Neuronal stem cell (in vitro differentiated cells): Measurements from ENCODE around the gene ANTXR1.

Experiments
- DNase-seq: peaks from one replicate; pipeline ENCODE4 v3.0.0-alpha.2; 2013; ENCODE audit warnings: low spot score
- H2AFZ ChIP-seq: one replicate; pipeline ENCODE4 v1.6.1; 2013; ENCODE audit warnings: mild to moderate bottlenecking, low read length, inconsistent platforms
- H2AK5ac ChIP-seq: 2 replicates; pipeline ENCODE4 v1.6.1; 2013; ENCODE audit warnings: low read depth, mild to moderate bottlenecking, inconsistent platforms, low read length, moderate library complexity, mixed read lengths
- H2BK120ac ChIP-seq: 2 replicates; pipeline ENCODE4 v1.6.1; 2013; ENCODE audit warnings: low read depth, mild to moderate bottlenecking, inconsistent platforms, low read length, moderate library complexity, mixed read lengths
- H2BK12ac ChIP-seq: one replicate; pipeline ENCODE4 v1.6.1; 2013; ENCODE audit warnings: low read length, inconsistent platforms
- H2BK15ac ChIP-seq: 2 replicates; pipeline ENCODE4 v1.6.1; 2013; ENCODE audit warnings: mild to moderate bottlenecking, low read length, inconsistent platforms, mixed read lengths
- H2BK5ac ChIP-seq: one replicate; pipeline ENCODE4 v1.6.1; 2013; ENCODE audit warnings: inconsistent platforms, mild to moderate bottlenecking, low read length, moderate library complexity
- H3K14ac ChIP-seq: one replicate; pipeline ENCODE4 v1.6.1; 2013; ENCODE audit warnings: low read length, inconsistent platforms
- H3K18ac ChIP-seq: 2 replicates; pipeline ENCODE4 v1.6.1; 2013; ENCODE audit warnings: low read length, inconsistent platforms
- H3K23ac ChIP-seq: 2 replicates; pipeline ENCODE4 v1.6.1; 2013; ENCODE audit warnings: low read depth, mild to moderate bottlenecking, mixed read lengths, low read length, inconsistent platforms; ENCODE audit not compliant: poor library complexity
- H3K27ac ChIP-seq: replicated peaks from 3 replicates; pipeline ENCODE4 v1.5.1; 2013; ENCODE audit warnings: low read length, inconsistent platforms
- H3K27me3 ChIP-seq, 3 experiments: 2 replicates each; pipeline ENCODE4 v1.6.1; 2013; ENCODE audit warnings: low read length in 3 of 3, mild to moderate bottlenecking in 2 of 3, inconsistent platforms in 1 of 3, low read depth in 1 of 3, mixed read lengths in 1 of 3, moderate library complexity in 1 of 3; ENCODE audit not compliant: control insufficient read depth in 3 of 3, insufficient read depth in 3 of 3
- H3K36me3 ChIP-seq, 2 donors: replicated peaks in 1 of 2; 2 replicates each; pipeline ENCODE4 v1.6.1; 2013; ENCODE audit warnings: low read length in 2 of 2; ENCODE audit not compliant: control insufficient read depth in 2 of 2, insufficient read depth in 2 of 2
- H3K4ac ChIP-seq: 2 replicates; pipeline ENCODE4 v1.6.1; 2013; ENCODE audit warnings: inconsistent platforms, mild to moderate bottlenecking, low read length, moderate library complexity
- H3K4me1 ChIP-seq, 2 donors: 1 replicate in 1 of 2; 2 replicates in 1 of 2; pipeline ENCODE4 v1.6.1; 2013; ENCODE audit warnings: low read length in 2 of 2, low read depth in 1 of 2; ENCODE audit not compliant: control insufficient read depth in 2 of 2, insufficient read depth in 1 of 2
- H3K4me2 ChIP-seq: one replicate; pipeline ENCODE4 v1.6.1; 2013; ENCODE audit warnings: mild to moderate bottlenecking, low read length, inconsistent platforms; ENCODE audit not compliant: insufficient read depth, poor library complexity, severe bottlenecking
- H3K4me3 ChIP-seq, 2 donors: 2 replicates each; pipeline ENCODE4 v1.5.1; 2013; ENCODE audit warnings: low read length in 2 of 2, mild to moderate bottlenecking in 2 of 2, inconsistent platforms in 1 of 2, moderate library complexity in 1 of 2
- H3K79me1 ChIP-seq: one replicate; pipeline ENCODE4 v1.6.1; 2013; ENCODE audit warnings: low read depth, mild to moderate bottlenecking, inconsistent platforms, low read length, moderate library complexity
- H3K9ac ChIP-seq: one replicate; pipeline ENCODE4 v1.6.1; 2013; ENCODE audit warnings: mild to moderate bottlenecking, low read depth, low read length, inconsistent platforms; ENCODE audit not compliant: poor library complexity
- H3K9me3 ChIP-seq, 2 donors: replicated peaks in 1 of 2; 2 replicates each; pipeline versions ENCODE3 to v1.6.1; 2013; ENCODE audit warnings: low read length in 2 of 2, mild to moderate bottlenecking in 2 of 2, inconsistent platforms in 1 of 2, low read depth in 1 of 2, mixed read lengths in 1 of 2, moderate library complexity in 1 of 2; ENCODE audit not compliant: control insufficient read depth in 2 of 2, insufficient read depth in 1 of 2
- H4K8ac ChIP-seq: one replicate; pipeline ENCODE4 v1.6.1; 2013; ENCODE audit warnings: low read depth, mild to moderate bottlenecking, inconsistent platforms, low read length, moderate library complexity
- H4K91ac ChIP-seq: one replicate; pipeline ENCODE4 v1.6.1; 2013; ENCODE audit warnings: low read length, low read depth, mild to moderate bottlenecking, inconsistent platforms; ENCODE audit not compliant: poor library complexity
- WGBS, 2 donors: extraction: QIAGEN DNeasy Blood & Tissue Kit; methylation state at CpG; one replicate each; pipeline ENCODE4 v1.1.7; 2013; ENCODE audit warnings: missing lambda C conversion rate in 2 of 2, mixed read lengths in 1 of 2; ENCODE audit not compliant: insufficient read length in 2 of 2, insufficient replicate concordance in 1 of 2; ENCODE audit errors: extremely low coverage in 2 of 2; 5-methylcytosine and 5-hydroxymethylcytosine counted together

ANTXR1 gene

DNA sequence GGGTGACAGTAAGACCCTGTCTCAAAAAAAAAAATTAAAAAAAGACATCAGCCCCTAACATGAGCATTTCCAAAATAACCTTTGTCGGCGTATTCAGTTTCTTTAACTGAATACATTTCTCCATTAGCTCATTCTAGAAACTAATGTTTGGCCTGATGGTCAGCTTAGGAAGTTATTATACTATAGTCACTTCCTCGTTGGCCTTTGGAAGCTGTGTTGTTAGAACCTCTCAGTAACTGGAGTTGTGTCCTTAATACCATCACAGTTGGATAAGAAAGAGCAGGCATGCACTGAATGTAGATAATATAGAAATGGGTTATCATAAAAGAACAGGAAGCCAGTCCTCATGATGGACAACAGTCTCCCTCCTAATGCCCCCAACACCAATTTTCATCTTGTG, 112.8 kb downstream of the ANTXR1 start:
- H2BK12ac ChIP-seq: no peak overlapping the region
- no peak overlapping the region for H3K18ac ChIP-seq
- no peak overlapping the region for H3K9ac ChIP-seq
- H3K4me1 ChIP-seq: no peaks in the 10 kb centered on the region
- H2BK120ac ChIP-seq: no peak overlapping the region
- H3K36me3 ChIP-seq: peaks cover 0 to 74% of the 10 kb centered on the region in 2 donors
- no peak for DNase-seq
- no peak overlapping the region for H2BK5ac ChIP-seq
- H4K91ac ChIP-seq: no peak overlapping the region
- no peaks in the 10 kb centered on the region for H3K9me3 ChIP-seq
- no peak overlapping the region for H3K4me2 ChIP-seq
- peaks cover 0 to 1% (median 0%) of the 10 kb centered on the region in 3 experiments for H3K27me3 ChIP-seq
- H3K79me1 ChIP-seq: no peaks in the 10 kb centered on the region
- H3K14ac ChIP-seq: no peak overlapping the region
- no peak overlapping the region for H3K4me3 ChIP-seq
- no peak overlapping the region for H4K8ac ChIP-seq
- H3K23ac ChIP-seq: no peak overlapping the region
- H3K27ac ChIP-seq: no peak overlapping the region
- WGBS, 2 donors: no CpG with 5 or more reads among the region's 3 CpGs
- H2BK15ac ChIP-seq: no peak overlapping the region
- H2AFZ ChIP-seq: no peak overlapping the region
- H3K4ac ChIP-seq: no peak overlapping the region
- H2AK5ac ChIP-seq: no peak overlapping the region

DNA sequence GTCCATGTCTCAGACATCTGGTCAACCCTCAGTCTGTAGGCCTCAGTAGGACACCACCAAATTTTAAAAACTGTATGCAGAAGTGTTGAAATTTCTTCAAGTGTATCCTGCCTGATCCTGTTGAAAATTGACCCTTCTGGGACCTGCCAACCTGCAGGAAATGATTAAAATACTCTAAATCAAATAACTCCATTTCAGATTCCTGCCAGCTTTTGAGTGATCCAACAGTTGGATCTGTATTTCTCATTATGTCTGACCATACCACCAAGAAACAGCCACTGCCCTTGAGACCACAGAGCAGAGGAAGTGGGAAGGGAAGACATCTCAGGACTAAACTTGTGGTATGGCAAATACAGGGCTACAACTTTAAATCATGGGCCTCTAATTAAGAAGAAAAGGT, 113.4 kb downstream of the ANTXR1 start:
- Histone ChIP-seq H3K18ac (no peak overlapping the region), H3K4me1 (no peaks in the 10 kb centered on the region), H2BK12ac (no peak overlapping the region), H3K4me3 (no peak overlapping the region), H2BK120ac (no peak overlapping the region), H3K4ac (no peak overlapping the region), H4K8ac (no peak overlapping the region), H2AFZ (no peak overlapping the region), H3K36me3 (peaks cover 0 to 78% of the 10 kb centered on the region in 2 donors), H3K9ac (no peak overlapping the region), H3K4me2 (no peak overlapping the region), H3K79me1 (no peaks in the 10 kb centered on the region), H3K27ac (no peak overlapping the region), H3K9me3 (no peaks in the 10 kb centered on the region), H3K14ac (no peak overlapping the region), H2BK5ac (no peak overlapping the region), H3K23ac (no peak overlapping the region), H3K27me3 (no peaks in the 10 kb centered on the region), H2AK5ac (no peak overlapping the region), H2BK15ac (no peak overlapping the region), H4K91ac (no peak overlapping the region)
- DNase-seq: no peak

DNA sequence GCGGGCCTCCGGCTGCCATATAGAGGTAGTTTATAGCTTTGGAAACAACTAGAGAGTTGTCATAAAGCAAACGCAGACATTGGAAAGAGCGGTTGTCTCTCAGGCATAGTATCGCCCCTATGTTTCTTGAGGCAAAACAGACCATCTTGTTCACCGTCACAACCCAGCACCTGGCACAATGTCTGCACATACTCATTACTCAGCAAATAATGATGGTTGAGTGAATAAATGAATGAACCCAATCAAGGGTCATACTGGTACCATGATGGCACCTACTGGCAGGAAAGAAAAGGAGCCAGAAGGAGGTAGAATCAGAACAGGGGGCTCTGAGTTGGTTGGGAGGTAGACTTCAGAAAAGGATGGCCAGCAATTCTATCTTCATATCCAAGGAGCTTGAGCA, 118.5 kb downstream of the ANTXR1 start:
- Histone ChIP-seq H3K27ac (no peak overlapping the region), H3K23ac (no peak overlapping the region), H2BK120ac (no peak overlapping the region), H3K4me3 (no peak overlapping the region), H3K14ac (no peak overlapping the region), H2BK5ac (no peak overlapping the region), H3K18ac (no peak overlapping the region), H3K9me3 (no peaks in the 10 kb centered on the region), H3K36me3 (peaks cover 0 to 68% of the 10 kb centered on the region in 2 donors), H2BK15ac (no peak overlapping the region), H4K91ac (no peak overlapping the region), H2AFZ (no peak overlapping the region), H3K9ac (no peak overlapping the region), H3K27me3 (no peaks in the 10 kb centered on the region), H3K4me1 (no peaks in the 10 kb centered on the region), H2BK12ac (no peak overlapping the region), H2AK5ac (no peak overlapping the region), H3K79me1 (no peaks in the 10 kb centered on the region), H3K4ac (no peak overlapping the region), H3K4me2 (no peak overlapping the region), H4K8ac (no peak overlapping the region)
- no CpG with 5 or more reads among the region's 6 CpGs for WGBS, 2 donors
- no peak for DNase-seq

DNA sequence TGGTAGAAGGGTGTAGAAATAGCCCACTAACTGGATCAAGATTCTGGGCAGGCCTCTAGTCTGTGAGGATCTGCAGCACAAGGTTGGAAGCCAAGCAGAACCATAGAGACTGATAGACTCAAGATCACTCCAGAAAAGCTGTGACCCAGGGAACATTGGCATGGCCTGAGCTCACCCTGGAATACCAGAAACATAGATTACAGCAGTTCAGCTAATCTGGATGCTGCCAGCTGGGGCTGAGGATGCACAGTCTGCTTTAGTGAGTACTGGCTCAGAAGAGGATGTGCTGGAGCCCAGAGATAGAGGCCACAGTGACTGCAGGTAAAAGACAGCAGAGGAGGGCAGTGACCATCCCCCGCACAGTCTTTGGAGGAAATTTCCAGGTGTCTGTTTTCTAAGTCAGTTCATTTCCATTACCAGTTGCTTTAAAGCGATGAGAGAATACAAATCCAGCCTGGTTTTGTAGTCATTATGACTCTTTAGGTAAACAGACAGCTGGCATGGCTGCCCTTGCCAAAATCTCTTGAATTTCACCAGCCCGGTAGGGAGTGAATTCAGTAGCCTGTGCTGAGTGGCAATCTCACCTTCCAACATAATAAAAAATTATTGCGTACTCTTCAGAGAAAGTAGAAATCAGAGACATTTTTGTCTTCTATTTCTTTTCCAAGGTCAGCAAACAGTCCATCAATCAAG, 119.2 kb downstream of the ANTXR1 start:
- H3K79me1 ChIP-seq: no peaks in the 10 kb centered on the region
- no peak overlapping the region for H3K18ac ChIP-seq
- WGBS, 2 donors: no CpG with 5 or more reads among the region's 4 CpGs
- H2BK12ac ChIP-seq: no peak overlapping the region
- no peak overlapping the region for H4K91ac ChIP-seq
- H3K27me3 ChIP-seq: no peaks in the 10 kb centered on the region
- no peak overlapping the region for H3K4me2 ChIP-seq
- no peak overlapping the region for H3K23ac ChIP-seq
- no peak overlapping the region for H2AFZ ChIP-seq
- no peak overlapping the region for H3K27ac ChIP-seq
- no peak overlapping the region for H3K14ac ChIP-seq
- H2BK5ac ChIP-seq: no peak overlapping the region
- no peak overlapping the region for H3K4ac ChIP-seq
- no peak overlapping the region for H2BK120ac ChIP-seq
- H2BK15ac ChIP-seq: no peak overlapping the region
- no peaks in the 10 kb centered on the region for H3K9me3 ChIP-seq
- H3K36me3 ChIP-seq: peaks cover 0 to 61% of the 10 kb centered on the region in 2 donors
- H3K9ac ChIP-seq: no peak overlapping the region
- H2AK5ac ChIP-seq: no peak overlapping the region
- no peak overlapping the region for H3K4me3 ChIP-seq
- no peaks in the 10 kb centered on the region for H3K4me1 ChIP-seq
- H4K8ac ChIP-seq: no peak overlapping the region
- DNase-seq: no peak
